Panc1 (cell line): ENCODE measurements around the gene MGMT. TPM values are rescaled to one million over a fixed set of nuclear protein-coding genes. Genes with fewer than 3 reads are reported as not detected.

Source experiments
- ATAC-seq: fragments of 200-7000 bp; cut with Tn5 transposase; 2 replicates; pipeline ENCODE4 v1.9.1; 2020; ENCODE audit warnings: mild to moderate bottlenecking, moderate library complexity
- BruUV-seq: library from RNA; stranded (reverse); fragments of 400-500 nt; replicated peaks from 2 replicates; lab custom pipeline; 2021; lab: Mats Ljungman, UMichigan
- CTCF ChIA-PET: fragments of 300-600 bp; sonication (Branson Sonifier 250); formaldehyde crosslinking; loops from one replicate; lab custom pipeline; 2022; ENCODE audit warnings: antibody characterized with exemption; lab: Charles Lee
- POLR2A ChIA-PET: fragments of 300-600 bp; sonication (Branson Sonifier 250); formaldehyde crosslinking; loops from one replicate; lab custom pipeline; 2022; ENCODE audit warnings: antibody characterized with exemption; lab: Charles Lee
- DNase-seq: peaks from one replicate; pipeline ENCODE4 v3.0.0-alpha.2; 2010; ENCODE audit warnings: low read depth, low spot score
- H3K27ac ChIP-seq: 2 replicates; pipeline ENCODE4 v1.5.1; 2011; ENCODE audit warnings: mild to moderate bottlenecking, low read length, inconsistent platforms
- H3K27me3 ChIP-seq: fragments of 200-500 bp; sonication (Bioruptor generic); 2 replicates; pipeline ENCODE4 v1.6.0; 2014; ENCODE audit warnings: low read length, inconsistent platforms; ENCODE audit not compliant: control insufficient read depth, insufficient read depth
- H3K36me3 ChIP-seq: fragments of 200-500 bp; sonication (Bioruptor generic); 2 replicates; pipeline ENCODE4 v1.5.1; 2014; ENCODE audit warnings: inconsistent platforms, mild to moderate bottlenecking, low read length, moderate library complexity; ENCODE audit not compliant: control insufficient read depth, insufficient read depth
- H3K4me1 ChIP-seq: 2 replicates; pipeline ENCODE4 v1.5.1; 2011; ENCODE audit warnings: inconsistent platforms, mild to moderate bottlenecking, low read length, moderate library complexity; ENCODE audit not compliant: control insufficient read depth, insufficient read depth
- H3K4me3 ChIP-seq, 2 experiments: 2 replicates each; pipeline ENCODE4 v1.5.1; 2011 to 2012; ENCODE audit warnings: low read depth in 2 of 2, low read length in 2 of 2, mild to moderate bottlenecking in 2 of 2, inconsistent platforms in 1 of 2, moderate library complexity in 1 of 2
- H3K9me3 ChIP-seq: fragments of 200-500 bp; sonication (Bioruptor generic); 2 replicates; pipeline ENCODE4 v1.5.1; 2014; ENCODE audit warnings: low read depth, mild to moderate bottlenecking, inconsistent platforms, low read length, moderate library complexity; ENCODE audit not compliant: control insufficient read depth, insufficient read depth
- POLR2AphosphoS5 ChIP-seq: IDR thresholded peaks from 2 replicates; pipeline ENCODE4 v1.6.1; 2012; ENCODE audit warnings: mild to moderate bottlenecking, low read depth, low read length, moderate library complexity
- SIN3A ChIP-seq: IDR thresholded peaks from 2 replicates; pipeline ENCODE4 v1.6.1; 2012; ENCODE audit warnings: low read depth, mild to moderate bottlenecking, low read length, moderate library complexity, borderline replicate concordance; ENCODE audit not compliant: insufficient read depth
- TCF7L2 ChIP-seq: IDR thresholded peaks from 2 replicates; pipeline ENCODE4 v1.6.1; 2011; ENCODE audit warnings: mild to moderate bottlenecking, low read depth, low read length, inconsistent platforms
- in situ Hi-C: cut with HindIII; loops from 2 replicates; pipeline ENCODE4 v1.10.0; 2016; ENCODE audit warnings: low sequenced_read_pairs, low pct_unique_long_range_greater_than_20kb
- intact Hi-C: fragments of 100-400 bp; cut with micrococcal nuclease; formaldehyde crosslinking; loops from one replicate; pipeline ENCODE4 v1.10.0; 2022; ENCODE audit not compliant: unreplicated experiment
- total RNA-seq: library from RNA; stranded (reverse); gene quantifications from one replicate; pipeline ENCODE4 v1.2.1, GENCODE V29; 2021; ENCODE audit not compliant: unreplicated experiment
- TF ChIP-seq, protein P1 (sequence below), 2 experiments: IDR thresholded peaks; 2 replicates each; pipeline ENCODE4 v1.6.1; 2011 to 2012; ENCODE audit warnings: low read depth in 2 of 2, control low read depth in 1 of 2, low read length in 1 of 2, mild to moderate bottlenecking in 1 of 2, moderate library complexity in 1 of 2; ENCODE audit not compliant: insufficient read depth in 1 of 2
- TF ChIP-seq, protein P2 (sequence below): fragments of 450-650 bp; IDR thresholded peaks from 2 replicates; pipeline ENCODE4 v1.5.1; 2017; ENCODE audit warnings: mild to moderate bottlenecking

The MGMT gene
- total RNA-seq, 1 experiment from 2014 or later, result 27.3 TPM

DNA sequence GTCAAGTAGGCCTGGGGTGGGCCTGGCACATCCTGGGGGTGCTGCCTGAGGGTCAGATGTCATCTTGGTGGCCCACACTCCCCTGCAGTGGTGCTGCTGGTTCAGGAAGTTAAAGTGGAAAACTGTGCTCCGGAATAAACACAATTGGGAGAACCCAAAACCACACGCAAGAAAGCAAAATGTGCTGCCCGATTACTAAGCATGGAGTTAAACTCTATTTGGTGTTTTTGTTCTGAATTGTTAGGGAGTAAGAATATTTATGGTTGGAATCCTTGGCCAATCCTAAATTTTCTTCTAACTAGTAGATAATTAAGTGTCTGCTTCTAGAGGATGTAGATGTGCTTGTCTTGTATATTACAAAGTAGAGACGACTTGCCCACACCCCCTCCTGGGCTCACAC is 131.4 kb downstream of the MGMT start:
- ChIA-PET CTCF (interaction anchor here (0.6 kb wide), 1 partner anchor 173 kb away, joined by 3 read pairs; no protein-coding TSS in a partner anchor), POLR2A (no interaction called here)
- TF ChIP-seq, protein P1, sequence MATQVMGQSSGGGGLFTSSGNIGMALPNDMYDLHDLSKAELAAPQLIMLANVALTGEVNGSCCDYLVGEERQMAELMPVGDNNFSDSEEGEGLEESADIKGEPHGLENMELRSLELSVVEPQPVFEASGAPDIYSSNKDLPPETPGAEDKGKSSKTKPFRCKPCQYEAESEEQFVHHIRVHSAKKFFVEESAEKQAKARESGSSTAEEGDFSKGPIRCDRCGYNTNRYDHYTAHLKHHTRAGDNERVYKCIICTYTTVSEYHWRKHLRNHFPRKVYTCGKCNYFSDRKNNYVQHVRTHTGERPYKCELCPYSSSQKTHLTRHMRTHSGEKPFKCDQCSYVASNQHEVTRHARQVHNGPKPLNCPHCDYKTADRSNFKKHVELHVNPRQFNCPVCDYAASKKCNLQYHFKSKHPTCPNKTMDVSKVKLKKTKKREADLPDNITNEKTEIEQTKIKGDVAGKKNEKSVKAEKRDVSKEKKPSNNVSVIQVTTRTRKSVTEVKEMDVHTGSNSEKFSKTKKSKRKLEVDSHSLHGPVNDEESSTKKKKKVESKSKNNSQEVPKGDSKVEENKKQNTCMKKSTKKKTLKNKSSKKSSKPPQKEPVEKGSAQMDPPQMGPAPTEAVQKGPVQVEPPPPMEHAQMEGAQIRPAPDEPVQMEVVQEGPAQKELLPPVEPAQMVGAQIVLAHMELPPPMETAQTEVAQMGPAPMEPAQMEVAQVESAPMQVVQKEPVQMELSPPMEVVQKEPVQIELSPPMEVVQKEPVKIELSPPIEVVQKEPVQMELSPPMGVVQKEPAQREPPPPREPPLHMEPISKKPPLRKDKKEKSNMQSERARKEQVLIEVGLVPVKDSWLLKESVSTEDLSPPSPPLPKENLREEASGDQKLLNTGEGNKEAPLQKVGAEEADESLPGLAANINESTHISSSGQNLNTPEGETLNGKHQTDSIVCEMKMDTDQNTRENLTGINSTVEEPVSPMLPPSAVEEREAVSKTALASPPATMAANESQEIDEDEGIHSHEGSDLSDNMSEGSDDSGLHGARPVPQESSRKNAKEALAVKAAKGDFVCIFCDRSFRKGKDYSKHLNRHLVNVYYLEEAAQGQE (IDR thresholded peaks at IDR 0.05; ENCODE audit: insufficient read depth in 1 of 2, low read depth in 2 of 2, low read length in 1 of 2), result no peak
- TF ChIP-seq, protein P2, sequence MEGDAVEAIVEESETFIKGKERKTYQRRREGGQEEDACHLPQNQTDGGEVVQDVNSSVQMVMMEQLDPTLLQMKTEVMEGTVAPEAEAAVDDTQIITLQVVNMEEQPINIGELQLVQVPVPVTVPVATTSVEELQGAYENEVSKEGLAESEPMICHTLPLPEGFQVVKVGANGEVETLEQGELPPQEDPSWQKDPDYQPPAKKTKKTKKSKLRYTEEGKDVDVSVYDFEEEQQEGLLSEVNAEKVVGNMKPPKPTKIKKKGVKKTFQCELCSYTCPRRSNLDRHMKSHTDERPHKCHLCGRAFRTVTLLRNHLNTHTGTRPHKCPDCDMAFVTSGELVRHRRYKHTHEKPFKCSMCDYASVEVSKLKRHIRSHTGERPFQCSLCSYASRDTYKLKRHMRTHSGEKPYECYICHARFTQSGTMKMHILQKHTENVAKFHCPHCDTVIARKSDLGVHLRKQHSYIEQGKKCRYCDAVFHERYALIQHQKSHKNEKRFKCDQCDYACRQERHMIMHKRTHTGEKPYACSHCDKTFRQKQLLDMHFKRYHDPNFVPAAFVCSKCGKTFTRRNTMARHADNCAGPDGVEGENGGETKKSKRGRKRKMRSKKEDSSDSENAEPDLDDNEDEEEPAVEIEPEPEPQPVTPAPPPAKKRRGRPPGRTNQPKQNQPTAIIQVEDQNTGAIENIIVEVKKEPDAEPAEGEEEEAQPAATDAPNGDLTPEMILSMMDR, result no peak
- TF ChIP-seq SIN3A (no peak), TCF7L2 (no peak), POLR2AphosphoS5 (no peak)
- Histone ChIP-seq H3K36me3 (no peaks in the 10 kb centered on the region), H3K4me3 (no peak overlapping the region), H3K9me3 (no peaks in the 10 kb centered on the region), H3K27ac (no peak overlapping the region), H3K27me3 (no peaks in the 10 kb centered on the region), H3K4me1 (no peaks in the 10 kb centered on the region)
- ATAC-seq (no peak), DNase-seq (no peak)
- in situ Hi-C loops (no loop called here), intact Hi-C loops (no loop called here)
- BruUV-seq, result no TSS peak

DNA sequence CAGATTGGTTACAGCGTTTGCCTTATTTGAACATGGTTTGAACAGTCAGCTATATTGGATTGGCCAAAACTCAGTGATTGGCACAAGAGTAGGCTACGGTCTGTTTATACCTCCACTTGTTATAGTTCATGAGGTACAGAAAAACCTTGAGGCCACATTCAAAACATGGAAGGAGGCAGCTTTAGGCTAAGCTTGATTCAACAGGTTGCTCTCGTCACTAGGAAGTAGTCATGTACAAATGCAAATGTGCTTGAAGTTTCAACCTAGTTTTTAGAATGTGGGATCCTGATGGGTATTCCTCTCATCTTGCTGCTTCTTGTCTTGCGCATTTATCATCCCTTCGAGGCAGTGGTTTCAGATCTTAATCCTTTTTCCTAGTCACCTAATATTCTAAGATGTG is 132.1 kb downstream of the MGMT start:
- Histone ChIP-seq H3K4me3 (no peak overlapping the region), H3K27me3 (no peaks in the 10 kb centered on the region), H3K36me3 (no peaks in the 10 kb centered on the region), H3K27ac (no peak overlapping the region), H3K4me1 (no peaks in the 10 kb centered on the region), H3K9me3 (no peaks in the 10 kb centered on the region)
- in situ Hi-C loops, result no loop called here
- TF ChIP-seq TCF7L2 (no peak), SIN3A (no peak), POLR2AphosphoS5 (no peak)
- TF ChIP-seq, protein P2, result no peak
- TF ChIP-seq, protein P1 (IDR thresholded peaks at IDR 0.05; ENCODE audit: insufficient read depth in 1 of 2, low read depth in 2 of 2, low read length in 1 of 2), result no peak
- POLR2A ChIA-PET, result no interaction called here
- CTCF ChIA-PET, result no interaction called here
- DNase-seq (no peak), ATAC-seq (no peak)
- BruUV-seq, result no TSS peak
- intact Hi-C loops, result no loop called here
